Left kidney (tissue), 2 donors: ENCODE measurements around the gene PSORS1C2. TPM values are rescaled to one million over a fixed set of nuclear protein-coding genes. Genes with fewer than 3 reads are reported as not detected.
"Not testable (repeated sequence)": the region's sequence is repeated elsewhere in the genome, so short reads cannot be mapped to it uniquely, and the experiment has no call there.

Experiments used
- DNase-seq: peaks from one replicate; pipeline ENCODE4 v3.0.0-alpha.2; 2013
- polyA plus RNA-seq: library from polyadenylated mRNA; unstranded; fragments of 120-200 nt; gene quantifications from one replicate; pipeline ENCODE4 v1.2.1, GENCODE V29; 2013; ENCODE audit not compliant: insufficient read length

PSORS1C2 gene
- polyA plus RNA-seq, 1 donor: 0.15 TPM

DNA sequence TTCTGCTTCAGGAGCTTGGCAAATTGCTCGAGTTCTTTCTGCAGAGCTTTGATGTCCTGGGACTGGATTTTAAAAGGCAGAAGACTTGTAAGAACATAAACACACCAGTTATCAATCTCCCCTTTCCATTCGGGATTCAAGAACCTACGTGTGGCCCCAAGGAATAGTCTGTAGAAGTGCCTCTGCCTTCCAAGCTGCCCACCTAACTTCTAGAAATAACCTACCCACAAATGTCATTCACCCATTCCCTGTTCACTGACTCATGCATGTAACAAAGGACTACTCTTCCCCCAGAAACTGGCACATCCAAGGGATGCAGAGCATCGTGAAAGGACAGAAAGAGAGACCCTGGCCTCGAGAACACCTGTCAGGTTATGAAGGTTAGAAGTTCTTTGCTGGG, 27.1 kb upstream of the PSORS1C2 start:
- DNase-seq: no peak

DNA sequence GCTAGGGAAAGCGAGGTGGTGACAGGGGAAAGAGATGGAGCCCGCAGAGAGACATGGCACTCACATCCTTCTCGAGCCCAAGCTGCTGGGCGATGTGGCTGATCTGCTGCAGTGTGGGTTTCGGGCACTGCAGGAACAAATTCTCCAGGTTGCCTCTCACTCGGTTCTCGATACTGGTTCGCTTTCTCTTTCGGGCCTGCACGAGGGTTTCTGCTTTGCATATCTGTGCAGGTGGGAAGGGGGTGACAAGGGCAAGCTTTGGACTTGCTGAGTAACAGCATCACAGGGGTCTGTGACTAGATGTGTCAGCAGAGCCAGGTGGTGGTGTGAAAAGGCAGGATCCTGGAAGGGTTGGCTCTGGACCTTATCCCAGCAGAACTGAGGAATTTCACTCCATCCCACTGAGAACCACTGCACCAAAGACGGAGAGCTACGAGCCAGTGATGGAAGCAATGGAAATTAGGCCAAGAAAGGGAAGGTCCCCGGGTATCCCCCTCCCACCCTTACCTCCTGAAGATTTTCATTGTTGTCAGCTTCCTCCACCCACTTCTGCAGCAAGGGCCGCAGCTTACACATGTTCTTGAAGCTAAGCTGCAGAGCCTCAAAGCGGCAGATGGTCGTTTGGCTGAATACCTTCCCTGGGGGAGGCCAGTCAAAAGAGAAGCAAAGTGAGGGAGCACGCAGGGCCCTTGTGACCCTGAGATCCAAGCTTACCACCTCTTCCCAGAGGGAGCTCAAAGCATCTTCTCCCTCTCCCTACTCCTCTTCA, 26.4 kb upstream of the PSORS1C2 start:
- not testable (repeated sequence) for DNase-seq

DNA sequence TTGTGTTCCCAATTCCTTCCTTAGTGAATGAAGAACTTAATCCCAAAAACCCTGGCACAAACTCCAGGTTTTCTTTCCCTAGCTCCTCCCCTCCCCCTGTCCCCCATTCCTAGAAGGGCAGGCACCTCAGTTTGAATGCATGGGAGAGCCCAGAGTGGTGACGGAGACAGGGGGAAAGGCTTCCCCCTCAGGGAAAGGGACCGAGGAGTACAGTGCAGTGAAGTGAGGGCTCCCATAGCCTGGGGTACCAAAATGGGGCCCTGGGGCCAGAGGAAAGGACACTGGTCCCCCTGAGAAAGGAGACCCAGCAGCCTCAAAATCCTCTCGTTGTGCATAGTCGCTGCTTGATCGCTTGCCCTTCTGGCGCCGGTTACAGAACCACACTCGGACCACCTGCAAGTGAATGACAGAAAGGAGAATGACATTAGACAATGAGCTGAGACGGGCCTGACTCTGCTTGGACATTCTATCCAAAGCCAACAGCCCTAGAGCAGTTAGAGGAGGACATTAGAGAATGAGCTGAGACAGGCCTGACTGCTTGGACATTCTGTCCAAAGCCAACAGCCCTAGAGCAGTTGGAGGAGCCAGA, 25.7 kb upstream of the PSORS1C2 start:
- not testable (repeated sequence) for DNase-seq

DNA sequence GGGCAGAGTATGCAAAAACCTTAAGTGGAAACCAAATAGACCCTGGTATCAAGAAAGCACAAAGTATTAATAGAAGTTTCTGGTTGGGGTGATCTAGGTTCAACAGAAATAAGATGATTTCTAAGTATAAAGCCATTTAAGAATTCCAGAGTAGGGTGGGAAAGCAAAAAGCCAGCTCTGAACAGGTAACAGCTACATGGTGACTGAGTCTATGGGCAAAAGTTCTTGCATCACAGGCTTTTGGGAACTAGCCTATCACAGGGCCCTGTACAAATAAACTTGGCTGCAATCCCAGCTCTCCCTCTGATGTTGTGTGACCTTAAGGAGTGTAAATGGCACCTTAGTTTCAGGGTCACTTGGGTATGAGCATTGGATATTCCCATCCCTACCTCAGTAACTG, 25.1 kb upstream of the PSORS1C2 start:
- no peak for DNase-seq

DNA sequence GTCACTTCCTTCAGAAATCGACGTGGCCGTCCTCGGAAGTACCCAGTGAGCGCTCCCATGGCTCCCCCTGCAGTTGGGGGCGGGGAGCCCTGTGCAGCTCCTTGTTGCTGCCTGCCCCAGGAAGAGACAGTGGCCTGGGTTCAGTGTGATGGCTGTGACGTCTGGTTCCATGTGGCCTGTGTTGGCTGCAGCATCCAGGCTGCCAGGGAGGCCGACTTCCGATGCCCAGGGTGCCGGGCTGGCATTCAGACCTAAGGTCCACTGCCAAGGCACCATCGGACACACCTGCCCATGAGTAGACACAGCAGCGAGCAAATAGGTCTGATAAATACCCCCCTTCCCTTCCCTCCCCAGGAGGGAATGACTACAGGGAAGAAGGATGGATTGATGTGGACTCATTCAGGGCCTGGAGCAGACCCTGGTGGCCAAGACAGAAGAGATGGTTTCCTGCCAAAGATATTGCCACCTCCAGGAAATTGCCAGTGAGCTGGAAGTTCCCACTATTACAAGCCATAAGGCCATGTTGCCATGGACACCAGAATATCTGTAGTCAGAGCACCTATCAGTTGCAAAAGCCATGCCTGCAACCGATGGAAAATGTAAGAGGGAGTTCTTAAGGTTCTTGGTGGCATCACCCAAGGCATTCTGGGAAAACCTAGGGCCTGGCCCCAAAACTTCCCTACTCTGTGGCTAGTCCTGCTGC, 23.7 kb upstream of the PSORS1C2 start:
- no peak for DNase-seq

DNA sequence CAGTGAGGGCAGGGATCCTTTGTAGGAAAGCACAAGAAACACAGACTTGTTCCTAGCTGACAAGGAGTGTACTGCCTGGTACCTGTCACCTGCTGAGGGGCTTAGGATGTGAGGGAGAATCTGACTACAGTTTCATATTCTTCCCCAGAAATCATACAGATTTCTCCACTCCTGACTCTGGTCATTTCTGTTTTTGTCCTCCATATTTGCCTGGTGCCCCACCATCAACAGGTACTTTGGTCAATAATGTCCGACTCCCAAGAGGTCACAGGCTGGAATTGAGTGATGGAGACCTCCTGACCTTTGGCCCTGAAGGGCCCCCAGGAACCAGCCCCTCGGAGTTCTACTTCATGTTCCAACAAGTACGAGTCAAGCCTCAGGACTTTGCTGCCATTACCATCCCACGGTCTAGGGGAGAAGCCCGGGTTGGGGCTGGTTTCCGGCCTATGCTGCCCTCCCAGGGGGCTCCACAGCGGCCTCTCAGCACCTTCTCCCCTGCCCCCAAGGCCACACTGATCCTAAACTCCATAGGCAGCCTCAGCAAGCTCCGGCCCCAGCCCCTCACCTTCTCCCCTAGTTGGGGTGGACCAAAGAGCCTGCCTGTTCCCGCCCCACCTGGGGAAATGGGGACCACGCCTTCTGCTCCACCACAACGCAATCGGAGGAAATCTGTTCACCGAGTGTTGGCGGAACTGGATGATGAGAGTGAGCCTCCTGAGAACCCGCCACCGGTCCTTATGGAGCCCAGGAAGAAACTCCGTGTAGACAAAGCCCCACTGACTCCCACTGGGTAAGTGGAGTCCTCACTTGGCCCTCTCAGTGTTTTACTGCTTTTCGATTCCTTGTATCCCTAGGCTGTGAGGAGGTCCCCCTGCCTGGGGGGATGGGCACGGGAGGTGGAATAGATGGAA, 22.6 kb upstream of the PSORS1C2 start:
- no peak for DNase-seq

DNA sequence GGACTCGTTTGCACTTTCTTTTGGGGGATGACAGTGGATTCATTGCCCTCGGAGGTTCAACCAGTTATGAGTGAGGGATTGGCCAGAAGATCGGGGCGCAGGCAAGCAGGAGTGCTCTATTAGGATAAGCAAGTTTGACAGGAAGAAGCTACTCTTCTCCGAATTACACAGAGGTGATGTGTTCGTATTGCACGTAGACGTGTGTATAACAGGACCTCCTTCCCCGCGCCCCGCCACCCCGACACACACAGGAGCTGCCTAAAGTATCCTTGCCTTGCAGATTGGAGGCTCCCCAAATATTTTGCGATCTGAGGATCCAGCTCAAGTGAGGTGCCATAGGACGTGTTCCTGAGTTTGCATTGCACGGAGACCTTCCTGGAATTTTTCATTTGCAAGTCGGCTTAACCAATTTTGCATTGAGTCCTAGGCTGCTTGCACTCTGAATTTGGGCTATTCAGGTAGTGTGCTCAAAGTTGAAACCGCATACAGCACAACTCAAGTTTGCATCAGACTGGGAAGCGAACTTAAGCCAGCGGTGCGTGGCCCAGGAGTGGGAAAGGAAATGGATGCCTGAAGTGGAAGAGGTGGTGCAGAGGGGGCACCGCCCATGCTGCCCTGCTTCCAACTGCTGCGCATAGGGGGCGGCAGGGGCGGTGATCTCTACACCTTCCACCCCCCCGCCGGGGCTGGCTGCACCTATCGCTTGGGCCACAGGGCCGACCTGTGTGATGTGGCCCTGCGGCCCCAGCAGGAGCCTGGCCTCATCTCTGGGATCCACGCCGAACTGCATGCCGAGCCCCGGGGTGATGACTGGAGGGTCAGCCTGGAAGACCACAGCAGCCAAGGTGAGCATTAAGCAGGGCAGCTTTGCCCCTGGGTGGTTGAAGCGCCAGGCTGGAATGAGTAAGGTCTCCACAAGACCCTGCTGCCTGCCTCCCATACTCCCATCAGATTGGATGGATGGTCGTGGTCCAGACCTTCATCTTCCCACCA, 20.3 kb upstream of the PSORS1C2 start:
- DNase-seq: no peak

DNA sequence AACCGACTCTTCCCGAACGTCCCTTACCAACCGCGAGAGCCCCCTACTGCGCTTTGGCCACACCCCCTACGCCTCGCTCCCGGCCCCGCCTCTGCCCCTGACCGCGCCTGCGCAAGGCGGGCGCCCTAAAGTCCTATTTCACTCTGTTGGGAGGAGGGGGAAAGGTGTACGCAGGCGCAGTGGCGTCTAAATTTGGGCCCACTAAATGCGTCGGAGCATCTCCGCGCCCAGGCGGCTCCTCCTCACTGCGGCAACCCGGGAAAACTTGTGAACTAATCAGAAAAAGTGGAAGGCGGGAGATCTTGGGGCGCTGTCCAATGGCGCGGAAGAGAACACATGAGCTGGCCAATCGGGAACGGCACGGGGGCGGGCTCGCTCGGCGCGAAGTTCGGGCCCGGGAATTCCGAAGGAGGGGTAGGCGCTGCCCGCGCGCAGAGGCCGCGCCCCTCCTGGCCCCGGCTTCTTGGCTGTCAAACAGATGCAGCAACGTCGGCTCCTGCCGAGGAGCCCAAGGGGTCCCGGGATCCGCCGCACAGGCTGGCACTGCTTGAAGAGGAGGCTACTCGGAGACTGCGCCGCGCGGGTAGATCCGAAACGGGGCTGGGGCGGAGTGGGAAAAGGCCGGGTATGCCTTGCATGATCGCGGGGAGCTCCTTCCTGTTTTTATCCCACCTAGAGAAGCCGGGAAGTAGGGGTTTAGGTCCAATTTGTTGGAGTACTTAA, 19.4 kb upstream of the PSORS1C2 start, which contains the start of gene TCF19:
Gene TCF19 (plus strand): TSS at position 450 of the 723 bp plus-strand sequence. CDS start 881 bp downstream, outside the sequence.
- peak; percentile 100 for DNase-seq

DNA sequence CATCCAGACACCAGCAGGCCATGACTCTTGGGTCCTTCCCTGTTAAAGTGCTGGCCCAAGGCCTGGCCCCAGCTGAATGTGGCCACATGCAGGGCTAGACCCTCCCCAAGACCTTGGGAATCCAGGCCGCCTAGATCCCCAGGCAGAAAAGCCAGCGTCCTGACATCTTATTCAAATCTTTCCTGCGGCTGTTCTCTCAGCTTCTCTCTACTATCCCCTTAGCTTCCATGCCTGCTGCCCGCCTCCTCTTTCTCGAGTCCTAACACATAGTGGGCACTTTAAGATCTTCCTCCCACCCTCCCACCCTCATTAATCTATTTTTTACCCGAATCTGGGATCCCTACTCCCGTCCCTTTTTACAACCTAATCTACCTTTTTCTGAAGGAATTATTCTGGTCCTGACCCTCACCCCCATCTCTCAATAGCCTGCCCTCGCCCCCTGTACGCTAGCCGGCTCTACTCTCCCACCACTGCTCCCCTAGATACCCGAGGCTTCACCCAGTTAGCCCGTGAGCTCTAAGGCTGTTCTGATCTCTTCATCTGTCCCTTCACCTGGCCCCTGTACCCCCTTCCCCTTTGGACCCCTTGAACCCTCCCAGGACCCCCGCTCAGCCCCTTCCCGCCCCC, 18.8 kb upstream of the PSORS1C2 start, which contains the start of gene CCHCR1:
Gene CCHCR1 (minus strand): TSS at position 290 of the 627 bp plus-strand sequence. CDS start 202 bp downstream, at position 88.
- no peak for DNase-seq

DNA sequence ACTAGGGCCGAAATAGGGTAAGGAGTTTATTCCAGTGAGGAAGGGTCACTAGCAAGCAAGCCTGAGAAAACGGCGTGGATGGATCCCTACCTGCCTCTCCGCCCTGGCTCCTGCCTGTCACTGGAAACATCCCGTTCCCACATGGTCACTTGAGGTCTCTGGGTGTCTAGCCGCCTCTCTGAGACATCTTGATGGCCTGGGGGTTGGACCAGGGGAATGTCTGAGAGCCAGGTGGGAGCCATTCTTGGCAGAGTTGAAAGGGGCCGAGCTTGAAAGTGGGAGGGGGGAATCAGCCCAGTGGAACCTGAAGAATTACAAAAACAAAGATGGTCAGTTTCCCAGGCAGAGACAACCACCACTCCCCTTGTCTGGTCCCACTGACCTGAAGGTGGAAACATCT, 17.8 kb upstream of the PSORS1C2 start:
- DNase-seq: no peak

DNA sequence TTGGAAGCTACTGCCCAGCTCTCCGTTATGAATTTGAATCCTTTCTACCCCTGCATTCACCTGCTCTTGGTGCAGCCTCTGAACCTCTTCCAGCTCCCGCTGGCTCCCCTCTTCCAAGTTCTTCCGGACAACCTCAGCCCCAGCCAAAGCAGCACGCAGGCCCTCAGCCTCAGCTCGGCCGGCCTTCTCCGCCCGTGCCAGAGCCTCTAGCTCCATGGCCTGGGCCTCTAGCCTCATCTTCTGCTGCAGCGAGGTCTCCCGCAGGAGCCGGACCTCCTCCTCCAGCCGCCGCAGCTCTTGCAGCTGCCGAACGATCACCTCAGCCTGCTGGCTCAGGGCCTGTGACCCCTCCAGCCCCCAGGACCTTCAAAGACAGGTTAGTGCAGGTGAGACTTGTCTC, 15.6 kb upstream of the PSORS1C2 start:
- DNase-seq: no peak

DNA sequence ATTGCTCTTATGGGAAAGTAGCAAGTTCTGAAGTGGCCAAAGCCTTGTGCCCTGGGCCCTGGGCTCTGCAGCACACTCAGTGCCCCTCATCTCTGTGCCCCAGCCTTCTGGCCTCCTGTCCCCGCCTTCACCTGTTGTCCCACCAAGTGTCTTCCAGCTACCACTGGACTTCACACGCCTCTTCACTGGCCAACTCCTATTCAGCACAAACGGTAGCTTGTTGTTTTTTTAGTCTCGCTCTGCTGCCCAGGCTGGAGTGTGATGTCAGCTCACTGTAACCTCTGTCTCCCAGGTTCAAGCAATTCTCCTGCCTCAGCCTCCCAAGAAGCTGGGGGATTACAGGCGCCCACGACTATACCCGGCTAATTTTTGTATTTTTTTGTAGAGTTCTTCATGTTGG, 13.9 kb upstream of the PSORS1C2 start:
- no peak for DNase-seq

DNA sequence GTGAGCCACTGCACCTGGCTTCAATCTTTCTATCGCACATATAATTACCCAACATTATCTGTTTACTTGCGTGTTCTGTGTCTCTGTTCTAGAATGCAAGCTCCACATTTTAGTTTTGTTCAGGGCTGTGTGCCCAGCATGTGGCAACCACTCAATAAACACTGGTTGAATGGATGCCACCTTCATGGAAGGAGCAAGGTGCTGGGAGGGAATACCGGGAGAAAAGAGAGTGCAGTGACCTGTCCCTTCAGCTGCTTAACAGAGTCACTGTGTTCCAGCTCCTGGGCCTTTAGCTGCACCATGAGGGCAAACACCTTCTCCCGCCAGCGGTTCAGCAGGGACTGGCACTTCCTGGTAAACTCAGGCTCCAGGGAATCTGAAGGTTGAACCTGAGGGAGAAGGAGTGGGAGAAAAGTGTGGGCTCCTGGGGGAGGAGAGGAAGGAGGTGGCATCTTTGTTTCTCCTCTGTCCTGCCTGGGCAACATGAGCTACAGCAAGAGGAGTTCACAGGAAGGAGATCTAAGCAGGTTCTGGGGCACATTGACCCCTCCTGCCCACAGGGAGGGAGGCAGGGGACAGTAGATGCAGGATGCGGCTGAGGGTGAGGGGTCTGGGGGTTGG, 11.1 kb upstream of the PSORS1C2 start:
- DNase-seq: no peak

DNA sequence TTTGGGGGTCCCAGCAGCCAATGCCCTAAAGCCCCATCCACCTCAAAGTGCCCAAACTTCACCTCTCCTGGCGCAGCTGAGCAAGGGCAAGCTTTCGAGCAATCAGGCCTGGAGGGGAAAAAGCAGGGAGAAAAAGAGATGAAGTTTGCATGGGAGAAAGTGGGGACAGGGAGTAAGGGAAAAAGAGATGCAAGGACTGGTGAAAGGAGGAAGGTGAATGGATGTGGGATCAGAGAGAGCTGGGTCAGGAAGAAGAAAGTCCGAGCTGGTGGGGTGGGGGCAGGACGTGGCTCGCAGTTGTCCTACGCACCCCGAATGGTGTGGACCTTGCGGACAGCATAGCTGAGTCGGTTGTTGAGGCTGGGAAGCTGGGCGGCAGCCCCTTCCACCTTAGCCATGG, 6.5 kb upstream of the PSORS1C2 start:
- no peak for DNase-seq

DNA sequence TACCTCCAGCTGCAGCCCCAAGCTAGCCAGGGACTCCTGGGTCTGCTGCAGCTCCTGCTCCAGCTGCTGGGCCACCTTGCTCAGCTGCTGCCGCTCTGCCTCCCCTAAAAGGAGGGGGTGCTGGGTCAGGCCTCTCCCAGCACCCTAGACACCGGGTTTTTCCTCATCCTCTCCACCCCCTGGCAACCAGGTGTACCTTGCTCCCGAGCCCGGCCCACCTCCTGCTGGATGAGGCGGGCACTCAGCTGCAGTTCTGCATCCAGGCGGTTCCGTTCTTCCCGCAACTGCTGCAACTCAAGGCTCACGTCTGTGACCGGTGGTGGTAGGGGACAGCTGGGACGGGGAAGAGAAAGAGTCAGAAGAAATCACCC, 6.1 kb upstream of the PSORS1C2 start:
- DNase-seq: no peak

DNA sequence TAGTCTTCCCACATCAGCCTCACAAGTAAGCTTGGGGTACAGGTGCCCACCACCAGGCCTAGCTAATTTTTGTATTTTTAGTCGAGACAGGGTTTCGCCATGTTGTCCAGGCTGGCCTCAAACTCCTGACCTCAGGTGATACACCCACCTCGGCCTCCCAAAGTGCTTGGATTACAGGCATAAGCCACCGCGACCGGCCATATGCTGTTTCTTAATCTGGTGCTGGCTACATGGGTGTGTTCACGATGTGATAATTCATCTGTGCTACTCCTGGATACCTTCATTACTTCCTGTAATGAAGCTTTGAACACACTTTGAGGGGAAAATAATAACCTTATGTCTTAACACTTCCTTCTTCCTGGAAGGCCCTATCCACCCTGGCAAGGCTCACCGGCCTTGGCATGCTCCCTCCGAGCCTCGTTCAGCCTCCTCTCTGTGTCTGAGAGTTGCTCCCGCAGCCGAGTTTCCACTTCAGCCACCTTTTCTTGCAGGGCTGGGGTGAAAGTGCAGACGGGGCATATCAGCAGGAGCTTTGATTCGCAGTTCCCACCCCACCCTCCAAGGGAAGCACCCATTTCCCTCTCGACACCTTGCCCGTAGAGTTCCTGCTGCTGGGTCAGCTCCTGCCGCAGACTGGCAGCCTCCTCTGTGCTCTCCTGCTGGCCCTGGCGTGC, 5.6 kb upstream of the PSORS1C2 start:
- no peak for DNase-seq

DNA sequence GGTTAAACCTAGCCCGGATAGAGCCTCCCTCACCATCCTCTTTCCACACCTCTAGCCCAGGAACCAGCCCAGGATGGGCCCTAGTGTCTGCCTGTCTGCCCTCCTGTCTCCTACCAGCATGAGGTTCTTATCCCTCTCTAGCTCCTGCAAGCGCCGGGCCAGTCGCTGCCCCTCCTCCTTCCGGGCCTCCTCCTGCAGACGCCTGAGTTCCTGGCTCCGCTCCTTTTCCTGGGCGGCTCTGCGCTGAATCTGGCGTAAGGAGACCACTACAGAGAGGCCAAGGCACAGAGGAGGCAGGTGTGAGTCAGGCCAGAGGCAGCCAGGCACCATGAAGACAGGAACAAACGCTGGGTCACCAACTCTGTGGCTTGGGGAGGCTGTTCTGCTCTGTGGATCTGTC, 4.3 kb upstream of the PSORS1C2 start:
- DNase-seq: no peak

DNA sequence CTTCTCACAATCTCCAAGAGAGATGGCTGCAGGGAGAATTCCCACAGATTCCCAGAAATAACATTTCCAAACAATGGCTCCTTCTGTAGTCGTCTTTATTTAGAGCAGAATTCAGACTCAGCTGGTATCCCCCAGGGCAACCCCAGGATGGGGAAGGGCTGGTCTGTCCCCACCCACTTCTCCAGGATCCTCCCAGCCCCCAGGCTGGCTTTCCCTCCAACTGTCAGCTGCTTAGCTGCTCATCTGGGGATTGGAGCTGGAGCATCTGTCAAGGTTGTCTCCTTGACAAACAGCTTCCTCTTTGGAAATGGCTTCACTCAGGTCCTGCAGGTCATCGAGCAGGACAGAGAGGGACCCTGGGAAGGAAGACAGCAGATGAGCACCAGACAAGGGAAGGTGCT, 3.5 kb upstream of the PSORS1C2 start:
- no peak for DNase-seq

DNA sequence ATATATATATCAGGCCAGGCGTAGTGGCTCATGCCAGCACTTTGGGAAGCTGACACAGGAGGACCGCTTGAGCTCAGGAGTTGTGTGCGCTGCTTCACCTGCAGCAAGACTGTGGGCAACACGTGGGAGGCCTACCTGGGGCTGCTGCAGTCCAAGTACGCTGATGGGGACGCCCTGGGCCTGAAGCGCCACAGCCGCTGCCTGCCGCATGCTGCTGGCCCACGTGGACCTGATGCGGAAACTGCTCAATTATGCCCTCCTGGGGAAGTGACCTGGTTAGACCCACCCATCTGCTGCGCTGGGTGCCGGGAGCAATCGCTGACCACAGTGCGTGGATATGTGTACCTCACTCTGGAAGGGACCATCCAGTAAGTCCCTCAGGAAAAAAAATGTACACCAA, 1.8 kb upstream of the PSORS1C2 start:
- DNase-seq: no peak
